ENCODE data around the gene KDM5A. TPM values are rescaled to one million over a fixed set of nuclear protein-coding genes. Genes with fewer than 3 reads are reported as not detected.
"Not testable (repeated sequence)": the region's sequence is repeated elsewhere in the genome, so short reads cannot be mapped to it uniquely, and the experiment has no call there.

Gene KDM5A
- total RNA-seq, 2 donors from 2014 or later, result 52.8 to 57.7 TPM

- peaks cover 2% of the 10 kb centered on the region for H3K9me3 ChIP-seq
- no peaks in the 10 kb centered on the region for H3K4me1 ChIP-seq (ENCODE audit: control insufficient read depth in 1 of 2, low read depth in 2 of 2)
- H3K27me3 ChIP-seq (replicated peaks; ENCODE audit: insufficient read depth), result no peaks in the 10 kb centered on the region
- DNase-seq (ENCODE audit: low spot score) (no peak), ATAC-seq (ENCODE audit: insufficient number of reproducible peaks, low FRiP score, low read depth) (no peak)
- TF ChIP-seq, protein P1, sequence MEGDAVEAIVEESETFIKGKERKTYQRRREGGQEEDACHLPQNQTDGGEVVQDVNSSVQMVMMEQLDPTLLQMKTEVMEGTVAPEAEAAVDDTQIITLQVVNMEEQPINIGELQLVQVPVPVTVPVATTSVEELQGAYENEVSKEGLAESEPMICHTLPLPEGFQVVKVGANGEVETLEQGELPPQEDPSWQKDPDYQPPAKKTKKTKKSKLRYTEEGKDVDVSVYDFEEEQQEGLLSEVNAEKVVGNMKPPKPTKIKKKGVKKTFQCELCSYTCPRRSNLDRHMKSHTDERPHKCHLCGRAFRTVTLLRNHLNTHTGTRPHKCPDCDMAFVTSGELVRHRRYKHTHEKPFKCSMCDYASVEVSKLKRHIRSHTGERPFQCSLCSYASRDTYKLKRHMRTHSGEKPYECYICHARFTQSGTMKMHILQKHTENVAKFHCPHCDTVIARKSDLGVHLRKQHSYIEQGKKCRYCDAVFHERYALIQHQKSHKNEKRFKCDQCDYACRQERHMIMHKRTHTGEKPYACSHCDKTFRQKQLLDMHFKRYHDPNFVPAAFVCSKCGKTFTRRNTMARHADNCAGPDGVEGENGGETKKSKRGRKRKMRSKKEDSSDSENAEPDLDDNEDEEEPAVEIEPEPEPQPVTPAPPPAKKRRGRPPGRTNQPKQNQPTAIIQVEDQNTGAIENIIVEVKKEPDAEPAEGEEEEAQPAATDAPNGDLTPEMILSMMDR (IDR thresholded peaks at IDR 0.05), result no peak
- H3K4me3 ChIP-seq, result no peak overlapping the region
- H3K36me3 ChIP-seq, result no peaks in the 10 kb centered on the region
- no peak overlapping the region for H3K27ac ChIP-seq
These were observed 148.6 kb downstream of the KDM5A start for GRCh38 chr12:240566-240965.

DNA sequence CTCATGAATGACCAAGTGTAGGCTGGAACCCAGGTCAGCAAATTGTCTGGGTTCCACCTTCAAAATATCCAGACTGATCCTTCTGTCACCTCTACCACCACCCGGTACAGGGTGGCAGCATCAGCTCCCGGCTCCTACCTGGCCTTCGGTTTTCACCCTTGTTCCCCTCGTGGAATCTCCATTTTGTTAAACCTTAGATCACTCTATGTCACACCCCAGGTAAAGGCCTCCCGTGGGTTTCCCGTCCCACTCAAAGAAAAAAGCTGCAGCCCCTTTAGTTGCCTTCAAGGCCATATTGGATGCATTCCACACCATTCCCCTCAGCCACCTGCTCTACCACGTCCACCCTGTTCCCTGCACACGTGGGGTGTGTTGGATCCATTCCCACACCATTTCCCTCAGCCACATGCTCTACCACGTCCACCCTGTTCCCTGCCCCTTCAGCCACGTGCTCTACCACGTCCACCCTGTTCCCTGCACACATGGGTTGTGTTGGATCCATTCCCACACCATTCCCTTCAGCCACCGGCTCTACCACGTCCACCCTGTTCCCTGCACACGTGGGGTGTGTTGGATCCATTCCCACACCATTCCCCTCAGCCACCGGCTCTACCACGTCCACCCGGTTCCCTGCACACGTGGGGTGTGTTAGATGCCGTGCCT lies 150.3 kb downstream of the KDM5A start:
- no peak overlapping the region for H3K4me3 ChIP-seq
- TF ChIP-seq, protein P1 (IDR thresholded peaks at IDR 0.05), result no peak
- no peaks in the 10 kb centered on the region for H3K36me3 ChIP-seq
- DNase-seq (ENCODE audit: low spot score) (no peak), ATAC-seq (ENCODE audit: insufficient number of reproducible peaks, low FRiP score, low read depth) (no peak)
- H3K27me3 ChIP-seq (replicated peaks; ENCODE audit: insufficient read depth), result no peaks in the 10 kb centered on the region
- no peak overlapping the region for H3K27ac ChIP-seq
- peaks cover 7% of the 10 kb centered on the region for H3K9me3 ChIP-seq
- no peaks in the 10 kb centered on the region for H3K4me1 ChIP-seq (ENCODE audit: control insufficient read depth in 1 of 2, low read depth in 2 of 2)

GRCh38 chr12:238116-238515 lies 151.0 kb downstream of the KDM5A start:
- TF ChIP-seq, protein P1 (IDR thresholded peaks at IDR 0.05), result no peak
- Histone ChIP-seq H3K4me3 (no peak overlapping the region), H3K4me1 (ENCODE audit: control insufficient read depth in 1 of 2, low read depth in 2 of 2) (no peaks in the 10 kb centered on the region), H3K27ac (no peak overlapping the region), H3K36me3 (no peaks in the 10 kb centered on the region), H3K9me3 (peaks cover 7% of the 10 kb centered on the region), H3K27me3 (replicated peaks; ENCODE audit: insufficient read depth) (no peaks in the 10 kb centered on the region)
- DNase-seq (ENCODE audit: low spot score) (no peak), ATAC-seq (ENCODE audit: insufficient number of reproducible peaks, low FRiP score, low read depth) (no peak)

DNA sequence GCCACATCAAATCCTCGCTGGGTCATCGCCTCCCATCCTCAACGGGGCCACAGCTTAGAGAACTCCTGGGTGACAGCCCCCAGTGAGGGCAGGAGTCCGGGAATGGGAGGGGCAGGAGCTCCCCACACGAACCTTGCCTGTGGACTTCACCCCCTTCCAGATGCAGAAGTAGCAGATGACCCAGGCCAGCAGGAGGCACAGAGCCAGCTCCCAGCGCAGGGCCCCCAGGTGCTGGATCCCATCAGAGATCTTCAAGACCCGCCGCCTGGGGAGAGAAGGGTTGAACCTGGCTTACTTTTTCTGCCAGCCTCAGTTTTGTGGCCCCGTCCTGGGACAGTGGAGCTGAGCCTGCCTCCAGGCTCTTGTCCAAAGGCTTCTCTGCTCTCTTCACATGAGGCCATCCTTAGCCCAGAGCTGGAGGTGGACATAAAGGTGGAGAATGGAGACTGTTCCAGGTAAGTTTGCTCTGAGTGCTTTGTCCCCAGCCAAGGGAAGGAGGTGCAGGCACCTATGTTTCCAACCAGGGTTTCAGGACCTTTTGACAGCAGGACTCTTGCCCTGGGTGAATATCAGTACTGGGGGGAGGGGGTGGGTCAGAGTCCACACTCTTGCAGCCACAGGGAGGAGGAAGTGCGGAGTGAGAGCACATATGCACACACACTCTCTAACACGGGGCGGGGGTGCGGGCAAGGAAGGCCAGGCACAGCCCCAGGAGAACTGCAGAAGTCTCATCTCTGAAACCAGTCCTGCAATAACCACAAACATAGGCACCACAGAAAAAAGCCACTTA lies 151.9 kb downstream of the KDM5A start:
- Histone ChIP-seq H3K27me3 (replicated peaks; ENCODE audit: insufficient read depth) (no peaks in the 10 kb centered on the region), H3K27ac (no peak overlapping the region), H3K4me3 (no peak overlapping the region), H3K4me1 (ENCODE audit: control insufficient read depth in 1 of 2, low read depth in 2 of 2) (no peaks in the 10 kb centered on the region), H3K36me3 (no peaks in the 10 kb centered on the region), H3K9me3 (peaks cover 7% of the 10 kb centered on the region)
- ATAC-seq (ENCODE audit: insufficient number of reproducible peaks, low FRiP score, low read depth), result no peak
- TF ChIP-seq, protein P1 (IDR thresholded peaks at IDR 0.05), result no peak
- no peak for DNase-seq (ENCODE audit: low spot score)

GRCh38 chr12:236445-236844 lies 152.7 kb downstream of the KDM5A start:
- Histone ChIP-seq H3K27me3 (replicated peaks; ENCODE audit: insufficient read depth) (no peaks in the 10 kb centered on the region), H3K9me3 (peaks cover 7% of the 10 kb centered on the region), H3K4me3 (no peak overlapping the region), H3K4me1 (ENCODE audit: control insufficient read depth in 1 of 2, low read depth in 2 of 2) (no peaks in the 10 kb centered on the region), H3K27ac (no peak overlapping the region), H3K36me3 (no peaks in the 10 kb centered on the region)
- no peak for ATAC-seq (ENCODE audit: insufficient number of reproducible peaks, low FRiP score, low read depth)
- DNase-seq (ENCODE audit: low spot score), result no peak
- TF ChIP-seq, protein P1 (IDR thresholded peaks at IDR 0.05), result no peak

DNA sequence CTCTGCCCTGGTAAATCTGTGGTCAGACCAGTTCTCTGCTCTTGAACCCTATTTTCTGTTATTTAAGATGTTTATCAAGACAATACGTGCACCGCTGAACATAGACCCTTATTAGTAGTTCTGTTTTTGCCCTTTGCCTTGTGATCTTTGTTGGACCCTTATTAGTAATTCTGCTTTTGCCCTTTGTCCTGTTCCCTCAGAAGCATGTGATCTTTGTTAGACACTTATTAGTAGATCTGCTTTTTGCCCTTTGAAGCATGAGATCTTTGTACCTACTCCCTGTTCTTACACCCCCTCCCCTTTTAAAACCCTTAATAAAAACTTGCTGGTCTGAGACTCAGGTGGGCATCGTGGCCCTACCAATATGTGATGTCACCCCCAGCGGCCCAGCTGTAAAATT lies 153.2 kb downstream of the KDM5A start:
- H3K36me3 ChIP-seq; H3K4me3 ChIP-seq; H3K27ac ChIP-seq; H3K4me1 ChIP-seq (ENCODE audit: control insufficient read depth in 1 of 2, low read depth in 2 of 2); H3K27me3 ChIP-seq (replicated peaks; ENCODE audit: insufficient read depth); DNase-seq (ENCODE audit: low spot score); ATAC-seq (ENCODE audit: insufficient number of reproducible peaks, low FRiP score, low read depth); H3K9me3 ChIP-seq: not testable (repeated sequence)
